ENCODE results near the gene MGAT4B.
"Not testable (repeated sequence)": the region's sequence is repeated elsewhere in the genome, so short reads cannot be mapped to it uniquely, and the experiment has no call there.

The MGAT4B gene

GRCh38 chr5:179834871-179835270 is 28.2 kb upstream of the MGAT4B start:
- H3K27me3 ChIP-seq (ENCODE audit: insufficient read depth, low read length); H3K4me3 ChIP-seq (ENCODE audit: low read length); H3K4me1 ChIP-seq (ENCODE audit: insufficient read depth, low read length); H3K27ac ChIP-seq (ENCODE audit: low read depth, low read length); H3K9ac ChIP-seq (ENCODE audit: low read depth, low read length); H3K9me3 ChIP-seq (ENCODE audit: insufficient read depth, low read depth, low read length): not testable (repeated sequence)
- WGBS = 94% methylated on average over 16 of the region's 28 CpGs
- peaks cover 86% of the 10 kb centered on the region for H3K36me3 ChIP-seq (ENCODE audit: insufficient read depth, low read length)

GRCh38 chr5:179834120-179834519 is 27.5 kb upstream of the MGAT4B start:
- H3K4me3 ChIP-seq (ENCODE audit: low read length) = no peak overlapping the region
- H3K27me3 ChIP-seq (ENCODE audit: insufficient read depth, low read length) = no peaks in the 10 kb centered on the region
- no peak overlapping the region for H3K27ac ChIP-seq (ENCODE audit: low read depth, low read length)
- peaks cover 2% of the 10 kb centered on the region; the same call in 1 of the 2 replicates for H3K9me3 ChIP-seq (ENCODE audit: insufficient read depth, low read depth, low read length)
- H3K4me1 ChIP-seq (ENCODE audit: insufficient read depth, low read length) = peaks cover 5% of the 10 kb centered on the region
- no peak overlapping the region for H3K9ac ChIP-seq (ENCODE audit: low read depth, low read length)
- peaks cover 86% of the 10 kb centered on the region for H3K36me3 ChIP-seq (ENCODE audit: insufficient read depth, low read length)
- 94% methylated on average over 7 of the region's 8 CpGs for WGBS

- 92% methylated on average over 3 of the region's 3 CpGs for WGBS
- Histone ChIP-seq H3K9ac (ENCODE audit: low read depth, low read length) (no peak overlapping the region), H3K4me1 (ENCODE audit: insufficient read depth, low read length) (peaks cover 9% of the 10 kb centered on the region), H3K27me3 (ENCODE audit: insufficient read depth, low read length) (no peaks in the 10 kb centered on the region), H3K4me3 (ENCODE audit: low read length) (no peak overlapping the region), H3K27ac (ENCODE audit: low read depth, low read length) (no peak overlapping the region), H3K36me3 (ENCODE audit: insufficient read depth, low read length) (peaks cover 88% of the 10 kb centered on the region), H3K9me3 (ENCODE audit: insufficient read depth, low read depth, low read length) (peaks cover 2% of the 10 kb centered on the region; the same call in 1 of the 2 replicates)
These were observed 27.0 kb upstream of the MGAT4B start for GRCh38 chr5:179833709-179834070.

- Histone ChIP-seq H3K27me3 (ENCODE audit: insufficient read depth, low read length) (no peaks in the 10 kb centered on the region), H3K9ac (ENCODE audit: low read depth, low read length) (no peak overlapping the region), H3K4me3 (ENCODE audit: low read length) (no peak overlapping the region), H3K27ac (ENCODE audit: low read depth, low read length) (no peak overlapping the region), H3K4me1 (ENCODE audit: insufficient read depth, low read length) (peaks cover 11% of the 10 kb centered on the region), H3K9me3 (ENCODE audit: insufficient read depth, low read depth, low read length) (peaks cover 2% of the 10 kb centered on the region; the same call in 1 of the 2 replicates), H3K36me3 (ENCODE audit: insufficient read depth, low read length) (peaks cover 86% of the 10 kb centered on the region)
- whole genome bisulfite sequencing = 91% methylated on average over 23 of the region's 23 CpGs
These were observed 26.5 kb upstream of the MGAT4B start for GRCh38 chr5:179833056-179833708.

- Histone ChIP-seq H3K4me1 (ENCODE audit: insufficient read depth, low read length) (peaks cover 19% of the 10 kb centered on the region), H3K9ac (ENCODE audit: low read depth, low read length) (no peak overlapping the region), H3K27me3 (ENCODE audit: insufficient read depth, low read length) (no peaks in the 10 kb centered on the region), H3K27ac (ENCODE audit: low read depth, low read length) (no peak overlapping the region), H3K4me3 (ENCODE audit: low read length) (no peak overlapping the region), H3K9me3 (ENCODE audit: insufficient read depth, low read depth, low read length) (peaks cover 2% of the 10 kb centered on the region; the same call in 1 of the 2 replicates), H3K36me3 (ENCODE audit: insufficient read depth, low read length) (peaks cover 84% of the 10 kb centered on the region)
- WGBS = 95% methylated on average over 20 of the region's 20 CpGs
These were observed 25.5 kb upstream of the MGAT4B start for GRCh38 chr5:179832039-179832745.

GRCh38 chr5:179830818-179831468 is 24.3 kb upstream of the MGAT4B start:
- peaks cover 21% of the 10 kb centered on the region for H3K4me1 ChIP-seq (ENCODE audit: insufficient read depth, low read length)
- H3K27me3 ChIP-seq (ENCODE audit: insufficient read depth, low read length) = no peaks in the 10 kb centered on the region
- peaks cover 83% of the 10 kb centered on the region for H3K36me3 ChIP-seq (ENCODE audit: insufficient read depth, low read length)
- H3K9me3 ChIP-seq (ENCODE audit: insufficient read depth, low read depth, low read length) = peaks cover 2% of the 10 kb centered on the region; the same call in 1 of the 2 replicates
- no peak overlapping the region for H3K9ac ChIP-seq (ENCODE audit: low read depth, low read length)
- no peak overlapping the region for H3K27ac ChIP-seq (ENCODE audit: low read depth, low read length)
- no peak overlapping the region for H3K4me3 ChIP-seq (ENCODE audit: low read length)
- 95% methylated on average over 7 of the region's 7 CpGs for WGBS

GRCh38 chr5:179829732-179830435 is 23.2 kb upstream of the MGAT4B start:
- Histone ChIP-seq H3K27ac (ENCODE audit: low read depth, low read length) (peak overlapping the region; percentile 55; the same call in 1 of the 2 replicates), H3K4me1 (ENCODE audit: insufficient read depth, low read length) (peaks cover 21% of the 10 kb centered on the region), H3K9me3 (ENCODE audit: insufficient read depth, low read depth, low read length) (peaks cover 2% of the 10 kb centered on the region; the same call in 1 of the 2 replicates), H3K9ac (ENCODE audit: low read depth, low read length) (no peak overlapping the region), H3K4me3 (ENCODE audit: low read length) (no peak overlapping the region), H3K36me3 (ENCODE audit: insufficient read depth, low read length) (peaks cover 87% of the 10 kb centered on the region), H3K27me3 (ENCODE audit: insufficient read depth, low read length) (no peaks in the 10 kb centered on the region)
- 93% methylated on average over 7 of the region's 7 CpGs for WGBS

- Histone ChIP-seq H3K9me3 (ENCODE audit: insufficient read depth, low read depth, low read length) (peaks cover 2% of the 10 kb centered on the region; the same call in 1 of the 2 replicates), H3K36me3 (ENCODE audit: insufficient read depth, low read length) (peaks cover 93% of the 10 kb centered on the region), H3K27ac (ENCODE audit: low read depth, low read length) (peak overlapping the region; percentile 45; the same call in 1 of the 2 replicates), H3K9ac (ENCODE audit: low read depth, low read length) (no peak overlapping the region), H3K4me3 (ENCODE audit: low read length) (no peak overlapping the region), H3K4me1 (ENCODE audit: insufficient read depth, low read length) (peaks cover 21% of the 10 kb centered on the region), H3K27me3 (ENCODE audit: insufficient read depth, low read length) (no peaks in the 10 kb centered on the region)
- WGBS = 68% methylated on average over 3 of the region's 3 CpGs
These were observed 22.2 kb upstream of the MGAT4B start for GRCh38 chr5:179828756-179829421.

GRCh38 chr5:179827680-179828079 is 21.0 kb upstream of the MGAT4B start:
- Histone ChIP-seq H3K27ac (ENCODE audit: low read depth, low read length) (no peak overlapping the region; the same call in 1 of the 2 replicates), H3K36me3 (ENCODE audit: insufficient read depth, low read length) (peaks cover 92% of the 10 kb centered on the region)

GRCh38 chr5:179825655-179826182 is 19.1 kb upstream of the MGAT4B start:
- Histone ChIP-seq H3K36me3 (ENCODE audit: insufficient read depth, low read length) (peaks cover 75% of the 10 kb centered on the region), H3K9me3 (ENCODE audit: insufficient read depth, low read depth, low read length) (no peaks in the 10 kb centered on the region), H3K9ac (ENCODE audit: low read depth, low read length) (no peak overlapping the region), H3K27ac (ENCODE audit: low read depth, low read length) (no peak overlapping the region), H3K4me3 (ENCODE audit: low read length) (no peak overlapping the region), H3K4me1 (ENCODE audit: insufficient read depth, low read length) (peaks cover 30% of the 10 kb centered on the region), H3K27me3 (ENCODE audit: insufficient read depth, low read length) (no peaks in the 10 kb centered on the region)
- WGBS = 92% methylated on average over 13 of the region's 13 CpGs

More at GRCh38 chr5:179827680-179828079, 21.0 kb upstream of the MGAT4B start:
- no peak overlapping the region for H3K4me3 ChIP-seq (ENCODE audit: low read length)
- no peaks in the 10 kb centered on the region for H3K9me3 ChIP-seq (ENCODE audit: insufficient read depth, low read depth, low read length)
- WGBS = 77% methylated on average over 9 of the region's 9 CpGs
- H3K4me1 ChIP-seq (ENCODE audit: insufficient read depth, low read length) = peaks cover 21% of the 10 kb centered on the region
- H3K9ac ChIP-seq (ENCODE audit: low read depth, low read length) = no peak overlapping the region
- no peaks in the 10 kb centered on the region for H3K27me3 ChIP-seq (ENCODE audit: insufficient read depth, low read length)
